ENCODE results near the gene RNF220. TPM values are rescaled to one million over a fixed set of nuclear protein-coding genes. Genes with fewer than 3 reads are reported as not detected.

RNF220 gene
- polyA plus RNA-seq, 1 of the 3 experiments (the other 2 are of a cell fraction) = 83.7 TPM

DNA sequence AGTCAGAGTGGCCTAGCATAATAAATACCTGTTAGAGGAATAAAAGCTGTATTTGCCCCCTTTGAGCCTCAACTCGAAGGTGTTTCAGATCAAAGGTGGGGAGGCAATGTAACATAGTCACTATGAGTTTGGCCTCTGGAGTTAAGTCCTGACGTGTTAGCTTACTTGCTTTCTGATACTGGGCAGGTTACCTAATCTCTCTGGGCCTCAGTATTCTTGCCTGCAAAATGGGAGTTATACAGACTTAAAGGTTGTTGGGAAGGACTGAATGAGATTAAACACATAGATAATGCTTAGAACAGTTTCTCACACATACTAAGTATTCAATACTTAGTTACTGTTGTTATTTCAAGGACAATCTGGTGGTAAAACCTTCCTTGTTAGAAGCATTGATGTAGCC, 15.5 kb downstream of the RNF220 start:
- no peaks in the 10 kb centered on the region for H4K20me1 ChIP-seq (ENCODE audit: insufficient read depth)
- TF ChIP-seq TEAD4 (IDR thresholded peaks at IDR 0.05; ENCODE audit: borderline replicate concordance, insufficient read depth) = no peak
- no peak for TF ChIP-seq YY1 (IDR thresholded peaks at IDR 0.05; ENCODE audit: low read depth)
- TF ChIP-seq, protein P1, sequence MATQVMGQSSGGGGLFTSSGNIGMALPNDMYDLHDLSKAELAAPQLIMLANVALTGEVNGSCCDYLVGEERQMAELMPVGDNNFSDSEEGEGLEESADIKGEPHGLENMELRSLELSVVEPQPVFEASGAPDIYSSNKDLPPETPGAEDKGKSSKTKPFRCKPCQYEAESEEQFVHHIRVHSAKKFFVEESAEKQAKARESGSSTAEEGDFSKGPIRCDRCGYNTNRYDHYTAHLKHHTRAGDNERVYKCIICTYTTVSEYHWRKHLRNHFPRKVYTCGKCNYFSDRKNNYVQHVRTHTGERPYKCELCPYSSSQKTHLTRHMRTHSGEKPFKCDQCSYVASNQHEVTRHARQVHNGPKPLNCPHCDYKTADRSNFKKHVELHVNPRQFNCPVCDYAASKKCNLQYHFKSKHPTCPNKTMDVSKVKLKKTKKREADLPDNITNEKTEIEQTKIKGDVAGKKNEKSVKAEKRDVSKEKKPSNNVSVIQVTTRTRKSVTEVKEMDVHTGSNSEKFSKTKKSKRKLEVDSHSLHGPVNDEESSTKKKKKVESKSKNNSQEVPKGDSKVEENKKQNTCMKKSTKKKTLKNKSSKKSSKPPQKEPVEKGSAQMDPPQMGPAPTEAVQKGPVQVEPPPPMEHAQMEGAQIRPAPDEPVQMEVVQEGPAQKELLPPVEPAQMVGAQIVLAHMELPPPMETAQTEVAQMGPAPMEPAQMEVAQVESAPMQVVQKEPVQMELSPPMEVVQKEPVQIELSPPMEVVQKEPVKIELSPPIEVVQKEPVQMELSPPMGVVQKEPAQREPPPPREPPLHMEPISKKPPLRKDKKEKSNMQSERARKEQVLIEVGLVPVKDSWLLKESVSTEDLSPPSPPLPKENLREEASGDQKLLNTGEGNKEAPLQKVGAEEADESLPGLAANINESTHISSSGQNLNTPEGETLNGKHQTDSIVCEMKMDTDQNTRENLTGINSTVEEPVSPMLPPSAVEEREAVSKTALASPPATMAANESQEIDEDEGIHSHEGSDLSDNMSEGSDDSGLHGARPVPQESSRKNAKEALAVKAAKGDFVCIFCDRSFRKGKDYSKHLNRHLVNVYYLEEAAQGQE (IDR thresholded peaks at IDR 0.05; ENCODE audit: low read depth, low read length) = no peak
- TF ChIP-seq RCOR1 (IDR thresholded peaks at IDR 0.05; ENCODE audit: low read length) = no peak
- no peak for TF ChIP-seq RXRA (IDR thresholded peaks at IDR 0.05; ENCODE audit: borderline replicate concordance, low read depth)
- TF ChIP-seq GATA2 (CRISPR knock-in tag; IDR thresholded peaks at IDR 0.05) = no peak
- no peak for TF ChIP-seq ZBTB33 (IDR thresholded peaks at IDR 0.05; ENCODE audit: borderline replicate concordance, low read depth)
- no peak for TF ChIP-seq FOXM1 (IDR thresholded peaks at IDR 0.05; ENCODE audit: low read depth)
- no peak for TF ChIP-seq SIN3A (IDR thresholded peaks at IDR 0.05; ENCODE audit: borderline replicate concordance, low read depth, low read length)
- TF ChIP-seq, protein P2, sequence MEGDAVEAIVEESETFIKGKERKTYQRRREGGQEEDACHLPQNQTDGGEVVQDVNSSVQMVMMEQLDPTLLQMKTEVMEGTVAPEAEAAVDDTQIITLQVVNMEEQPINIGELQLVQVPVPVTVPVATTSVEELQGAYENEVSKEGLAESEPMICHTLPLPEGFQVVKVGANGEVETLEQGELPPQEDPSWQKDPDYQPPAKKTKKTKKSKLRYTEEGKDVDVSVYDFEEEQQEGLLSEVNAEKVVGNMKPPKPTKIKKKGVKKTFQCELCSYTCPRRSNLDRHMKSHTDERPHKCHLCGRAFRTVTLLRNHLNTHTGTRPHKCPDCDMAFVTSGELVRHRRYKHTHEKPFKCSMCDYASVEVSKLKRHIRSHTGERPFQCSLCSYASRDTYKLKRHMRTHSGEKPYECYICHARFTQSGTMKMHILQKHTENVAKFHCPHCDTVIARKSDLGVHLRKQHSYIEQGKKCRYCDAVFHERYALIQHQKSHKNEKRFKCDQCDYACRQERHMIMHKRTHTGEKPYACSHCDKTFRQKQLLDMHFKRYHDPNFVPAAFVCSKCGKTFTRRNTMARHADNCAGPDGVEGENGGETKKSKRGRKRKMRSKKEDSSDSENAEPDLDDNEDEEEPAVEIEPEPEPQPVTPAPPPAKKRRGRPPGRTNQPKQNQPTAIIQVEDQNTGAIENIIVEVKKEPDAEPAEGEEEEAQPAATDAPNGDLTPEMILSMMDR (IDR thresholded peaks at IDR 0.05) = no peak
- TF ChIP-seq RAD21 (IDR thresholded peaks at IDR 0.05; ENCODE audit: low read length) = no peak
- TF ChIP-seq FOSL2 (IDR thresholded peaks at IDR 0.05; ENCODE audit: borderline replicate concordance, low read depth) = no peak
- TF ChIP-seq EP300 (IDR thresholded peaks at IDR 0.05; ENCODE audit: borderline replicate concordance in 1 of 2, low read depth in 1 of 2, low read length in 1 of 2) = no peak
- TF ChIP-seq, protein P3, sequence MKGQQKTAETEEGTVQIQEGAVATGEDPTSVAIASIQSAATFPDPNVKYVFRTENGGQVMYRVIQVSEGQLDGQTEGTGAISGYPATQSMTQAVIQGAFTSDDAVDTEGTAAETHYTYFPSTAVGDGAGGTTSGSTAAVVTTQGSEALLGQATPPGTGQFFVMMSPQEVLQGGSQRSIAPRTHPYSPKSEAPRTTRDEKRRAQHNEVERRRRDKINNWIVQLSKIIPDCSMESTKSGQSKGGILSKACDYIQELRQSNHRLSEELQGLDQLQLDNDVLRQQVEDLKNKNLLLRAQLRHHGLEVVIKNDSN (IDR thresholded peaks at IDR 0.05; ENCODE audit: borderline replicate concordance, low read depth) = no peak
- TF ChIP-seq TCF12 (IDR thresholded peaks at IDR 0.05) = no peak
- H3K4me3 ChIP-seq (ENCODE audit: low read depth in 2 of 2, low read length in 1 of 2) = no peak overlapping the region
- peaks cover 76% of the 10 kb centered on the region for H3K27me3 ChIP-seq (ENCODE audit: insufficient read depth)
- no peaks in the 10 kb centered on the region for H3K9me2 ChIP-seq
- no peaks in the 10 kb centered on the region for H3K79me2 ChIP-seq (ENCODE audit: insufficient read depth)
- ChIA-PET CTCF (no interaction called here), POLR2A (no interaction called here)
- 2% methylated on average over 2 of the region's 2 CpGs for WGBS (ENCODE audit: low lambda C conversion rate)
- H3K27ac ChIP-seq (ENCODE audit: low read depth in 2 of 2, low read length in 1 of 2) = no peak overlapping the region
- no peak overlapping the region for H2AFZ ChIP-seq (ENCODE audit: low read depth)
- H3F3A ChIP-seq (replicated peaks; ENCODE audit: insufficient read depth) = peaks cover 9% of the 10 kb centered on the region
- H3K36me3 ChIP-seq (replicated peaks in 1 of 2; ENCODE audit: control insufficient read depth in 1 of 2, insufficient read depth in 2 of 2, low read length in 1 of 2) = no peaks in the 10 kb centered on the region
- DNase-seq = no peak
- H3K9me3 ChIP-seq = no peaks in the 10 kb centered on the region
- H3K4me1 ChIP-seq (ENCODE audit: control insufficient read depth in 1 of 2, insufficient read depth in 2 of 2, low read depth in 1 of 2, low read length in 1 of 2) = peaks cover 5 to 6% of the 10 kb centered on the region in 2 experiments; a peak in 2 of 4 replicates
- H3K9ac ChIP-seq = no peak overlapping the region
- H3K4me2 ChIP-seq = no peak overlapping the region

Data from SK-N-SH (cell line).